Urinary bladder (tissue), 4 donors: Measurements from ENCODE around the gene OR52B6. TPM values are rescaled to one million over a fixed set of nuclear protein-coding genes. Genes with fewer than 3 reads are reported as not detected.

Source experiments
- DNase-seq: peaks from one replicate; pipeline ENCODE4 v3.0.0-alpha.2; 2015; ENCODE audit errors: extremely low spot score
- H3K27ac ChIP-seq: one replicate; pipeline ENCODE4 v1.5.1; 2013; ENCODE audit warnings: low read depth, mild to moderate bottlenecking, moderate library complexity
- H3K36me3 ChIP-seq: one replicate; pipeline ENCODE4 v1.6.1; 2013; ENCODE audit warnings: mild to moderate bottlenecking, moderate library complexity; ENCODE audit not compliant: insufficient read depth
- H3K4me1 ChIP-seq: one replicate; pipeline ENCODE4 v1.6.1; 2013; ENCODE audit warnings: mild to moderate bottlenecking, moderate library complexity; ENCODE audit not compliant: insufficient read depth
- H3K4me3 ChIP-seq: one replicate; pipeline ENCODE4 v1.5.1; 2013; ENCODE audit warnings: low read depth, low read length
- WGBS: extraction: QIAGEN DNeasy Blood & Tissue Kit; methylation state at CpG from one replicate; pipeline ENCODE4 v1.1.7; 2013; 5-methylcytosine and 5-hydroxymethylcytosine counted together
- polyA plus RNA-seq: library from polyadenylated mRNA; stranded (reverse); fragments of 200-250 nt; gene quantifications from one replicate; pipeline ENCODE4 v1.2.3, GENCODE V29; 2013
- total RNA-seq: library from RNA; depleted of rRNA; stranded (reverse); fragments of >200 nt; gene quantifications from one replicate; pipeline ENCODE4 v1.2.3, GENCODE V29; 2014
- donor health status: healthy with polysubstance abuse.
- donor health status: healthy.

The OR52B6 gene, protein sequence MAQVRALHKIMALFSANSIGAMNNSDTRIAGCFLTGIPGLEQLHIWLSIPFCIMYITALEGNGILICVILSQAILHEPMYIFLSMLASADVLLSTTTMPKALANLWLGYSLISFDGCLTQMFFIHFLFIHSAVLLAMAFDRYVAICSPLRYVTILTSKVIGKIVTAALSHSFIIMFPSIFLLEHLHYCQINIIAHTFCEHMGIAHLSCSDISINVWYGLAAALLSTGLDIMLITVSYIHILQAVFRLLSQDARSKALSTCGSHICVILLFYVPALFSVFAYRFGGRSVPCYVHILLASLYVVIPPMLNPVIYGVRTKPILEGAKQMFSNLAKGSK
- not detected for total RNA-seq
- not detected for polyA plus RNA-seq

DNA sequence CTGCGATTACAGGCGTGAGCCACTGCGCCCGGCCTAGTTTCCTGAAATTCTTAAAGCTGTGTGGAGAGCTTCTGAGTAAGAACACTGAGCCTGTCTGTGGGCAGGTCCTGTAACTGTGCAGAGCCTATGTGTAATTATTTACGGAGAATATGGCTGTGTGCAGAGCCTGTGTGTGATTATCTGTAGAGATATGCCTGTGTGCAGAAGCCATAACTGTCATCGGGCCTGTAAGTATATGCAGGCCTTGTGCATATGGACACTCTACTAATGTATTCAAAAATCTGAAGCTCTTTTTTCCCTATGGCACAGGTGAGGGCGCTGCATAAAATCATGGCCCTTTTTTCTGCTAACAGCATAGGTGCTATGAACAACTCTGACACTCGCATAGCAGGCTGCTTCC lies at the start of gene OR52B6:
Gene OR52B6, plus strand, starts transcription at position 301 of the 400 bp plus-strand sequence. Its CDS starts 0 bp downstream, at position 301.
- H3K27ac ChIP-seq = no peak within 1 kb of the TSS
- H3K4me1 ChIP-seq = no peaks in the 10 kb centered on the region
- no peak within 1 kb of the TSS for H3K4me3 ChIP-seq
- 87% methylated on average over 8 of the region's 8 CpGs for WGBS
- no peaks in the 10 kb centered on the region for H3K36me3 ChIP-seq
- DNase-seq = no peak

DNA sequence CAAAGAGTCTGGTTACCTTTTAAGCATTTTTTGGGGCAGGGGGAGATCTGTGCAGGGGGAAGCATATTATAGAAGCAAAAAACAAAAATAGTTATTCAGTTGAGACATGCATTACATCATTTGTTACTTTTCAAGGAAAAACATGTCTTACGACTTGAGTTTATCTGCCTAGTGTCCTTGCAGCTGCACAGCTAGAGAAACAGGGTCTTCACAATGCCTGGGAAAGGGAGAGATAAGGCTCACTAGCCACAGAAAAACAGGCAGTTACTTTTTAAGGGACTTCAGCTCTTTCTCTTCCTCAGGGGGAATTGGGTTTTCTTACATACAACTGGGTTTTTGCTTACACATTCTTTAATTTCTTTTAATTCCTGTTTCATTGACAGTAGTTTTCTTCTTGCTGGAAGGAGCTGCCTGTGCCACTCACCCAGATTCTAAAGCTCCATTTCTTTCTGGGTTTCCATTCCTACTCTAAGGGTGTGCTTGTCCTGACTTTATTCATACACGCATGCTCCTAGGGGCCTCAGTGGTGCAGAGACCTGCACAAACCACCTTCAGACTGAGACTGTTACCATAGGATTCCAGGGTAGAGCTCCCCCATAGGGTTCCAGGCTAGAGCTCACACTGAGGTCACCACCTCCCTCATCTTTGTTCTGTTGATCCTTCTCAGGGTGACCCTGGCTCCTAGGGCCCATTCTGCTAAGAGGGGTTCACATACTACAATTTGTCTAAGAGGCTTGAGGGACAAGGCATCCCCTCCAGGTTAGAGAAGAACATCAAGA lies 49.4 kb upstream of the OR52B6 start:
- no peak for DNase-seq
- Histone ChIP-seq H3K27ac (no peak overlapping the region), H3K4me1 (no peaks in the 10 kb centered on the region), H3K4me3 (no peak overlapping the region), H3K36me3 (no peaks in the 10 kb centered on the region)
- WGBS = 64% methylated on average over 2 of the region's 2 CpGs

DNA sequence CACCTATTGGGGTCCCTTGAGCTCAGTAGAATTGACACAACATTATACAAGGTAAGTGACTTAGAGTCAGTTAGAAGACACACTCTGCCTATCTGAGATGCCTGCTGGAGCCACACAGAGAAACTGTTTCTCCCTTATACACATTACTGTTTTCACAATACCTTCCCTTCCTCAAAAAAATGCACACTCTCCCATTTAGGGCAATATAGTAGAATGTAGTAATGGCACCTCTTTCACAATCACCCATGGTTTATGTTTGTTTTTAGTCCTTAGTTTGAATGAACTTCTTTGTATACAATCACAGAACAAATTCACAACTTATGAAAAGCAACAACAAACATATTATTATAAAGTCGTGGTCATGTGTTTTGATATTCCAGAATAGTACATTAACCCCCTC lies 46.6 kb upstream of the OR52B6 start:
- H3K36me3 ChIP-seq = no peaks in the 10 kb centered on the region
- 77% methylated on average over 1 of the region's 1 CpG for WGBS
- DNase-seq = no peak
- H3K27ac ChIP-seq = no peak overlapping the region
- no peak overlapping the region for H3K4me3 ChIP-seq
- no peaks in the 10 kb centered on the region for H3K4me1 ChIP-seq

DNA sequence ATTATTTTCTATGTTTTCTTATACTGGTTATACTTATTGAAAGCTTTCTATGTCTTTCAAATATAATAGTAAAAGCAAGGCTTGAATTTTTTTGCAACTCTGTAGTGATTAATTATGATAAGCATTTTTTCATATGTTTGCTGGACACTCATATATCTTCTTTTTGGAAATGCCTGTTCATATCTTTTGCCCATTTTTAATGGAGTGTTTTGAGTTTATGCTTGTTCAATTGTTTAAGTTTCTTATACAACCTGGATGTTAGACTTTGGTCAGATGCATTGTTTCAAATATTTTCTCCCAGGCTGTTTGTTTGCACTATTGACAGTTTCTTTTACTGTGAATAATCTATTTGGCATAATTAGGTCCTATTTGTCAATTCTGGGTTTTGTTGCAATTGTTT lies 44.2 kb upstream of the OR52B6 start:
- Histone ChIP-seq H3K4me3 (no peak overlapping the region), H3K36me3 (no peaks in the 10 kb centered on the region), H3K27ac (no peak overlapping the region), H3K4me1 (no peaks in the 10 kb centered on the region)
- no peak for DNase-seq

DNA sequence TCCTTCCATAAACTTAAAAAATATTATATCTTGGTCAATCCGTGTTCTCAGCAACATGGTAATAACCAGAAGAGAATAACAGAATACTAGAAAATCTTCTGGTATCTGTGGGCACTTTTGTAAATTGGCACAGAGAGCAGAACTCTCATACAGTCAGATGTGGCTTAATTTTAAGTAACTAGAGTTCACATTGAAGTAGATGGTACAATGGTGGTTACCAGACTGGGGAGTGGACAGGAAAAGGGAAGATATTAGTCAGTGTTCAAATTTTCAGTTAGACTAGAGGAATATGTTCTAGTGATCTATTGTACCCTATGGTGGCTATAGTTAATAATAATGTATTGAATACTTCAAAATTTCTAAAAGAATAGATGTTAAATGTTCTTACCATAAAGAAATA lies 39.2 kb upstream of the OR52B6 start:
- no peak for DNase-seq
- no peaks in the 10 kb centered on the region for H3K4me1 ChIP-seq
- no peak overlapping the region for H3K4me3 ChIP-seq
- no peaks in the 10 kb centered on the region for H3K36me3 ChIP-seq
- 16% methylated on average over 1 of the region's 1 CpG for WGBS
- H3K27ac ChIP-seq = no peak overlapping the region

DNA sequence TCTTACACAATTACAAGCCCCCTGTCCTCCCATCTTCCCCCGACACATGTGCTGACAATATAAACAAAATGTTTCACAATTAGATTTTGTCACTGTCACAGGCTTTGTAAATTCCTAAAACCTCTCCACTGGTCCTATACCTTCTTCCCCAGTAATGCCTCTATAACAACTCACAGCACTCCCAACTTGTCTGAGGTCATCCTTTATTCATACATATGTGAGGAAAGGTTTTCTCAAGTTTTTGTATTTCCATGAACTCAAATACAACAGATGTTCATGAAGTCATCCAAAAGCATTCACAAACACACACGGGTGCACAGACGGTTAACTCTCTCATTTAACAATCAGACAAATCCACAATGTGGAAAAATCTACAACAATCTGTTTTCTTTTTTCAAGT lies 34.2 kb upstream of the OR52B6 start:
- H3K27ac ChIP-seq = no peak overlapping the region
- no peak for DNase-seq
- no peaks in the 10 kb centered on the region for H3K4me1 ChIP-seq
- H3K4me3 ChIP-seq = no peak overlapping the region
- 78% methylated on average over 3 of the region's 3 CpGs for WGBS
- no peaks in the 10 kb centered on the region for H3K36me3 ChIP-seq

DNA sequence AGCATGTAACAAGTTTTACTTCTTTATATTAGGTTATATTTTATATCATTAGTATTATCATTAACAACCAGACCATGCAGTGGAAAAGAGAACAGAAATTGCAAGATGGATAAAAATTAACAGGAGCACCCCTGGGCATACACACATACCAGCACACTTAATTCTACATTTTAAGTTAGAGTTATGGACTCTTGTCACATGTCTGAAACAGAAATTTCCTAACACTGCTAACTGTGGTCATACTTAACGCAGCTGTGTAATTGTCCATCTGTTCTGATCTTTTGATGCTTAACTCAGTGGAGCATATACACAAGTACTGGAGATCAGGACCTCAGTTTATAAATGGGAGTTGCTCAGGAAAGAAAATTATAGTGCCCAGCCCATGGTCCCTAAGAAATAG lies 32.7 kb upstream of the OR52B6 start:
- DNase-seq = no peak
- Histone ChIP-seq H3K27ac (no peak overlapping the region), H3K36me3 (no peaks in the 10 kb centered on the region), H3K4me1 (no peaks in the 10 kb centered on the region), H3K4me3 (no peak overlapping the region)
- 95% methylated on average over 1 of the region's 1 CpG for WGBS

DNA sequence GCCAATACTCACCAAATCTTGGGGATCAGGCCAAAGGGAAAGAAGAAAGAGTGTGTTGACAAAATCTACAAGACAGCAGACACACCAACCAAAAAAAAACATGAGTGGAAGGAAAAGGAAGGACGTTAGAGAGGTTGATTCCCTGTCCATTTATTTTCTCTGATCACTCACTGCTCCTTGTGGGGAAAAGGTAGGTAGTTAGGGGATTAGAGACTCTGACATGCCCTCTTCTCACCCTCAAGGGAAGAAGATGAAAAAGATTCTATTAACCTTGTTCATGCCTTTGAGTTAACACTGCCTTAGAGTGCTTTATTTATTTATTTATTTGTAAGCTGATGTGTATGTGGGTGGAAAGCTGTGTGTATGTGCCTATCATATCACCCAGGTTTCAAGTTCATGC lies 32.2 kb upstream of the OR52B6 start, which contains the start of gene OR52H1:
Gene OR52H1, minus strand, starts transcription at position 101 of the 400 bp plus-strand sequence. CDS start 3,035 bp downstream, outside the sequence.
- no peak for DNase-seq
- H3K4me1 ChIP-seq = no peaks in the 10 kb centered on the region
- H3K36me3 ChIP-seq = no peaks in the 10 kb centered on the region
- H3K27ac ChIP-seq = no peak within 1 kb of the TSS
- H3K4me3 ChIP-seq = no peak within 1 kb of the TSS
- WGBS = 48% methylated on average over 1 of the region's 1 CpG

DNA sequence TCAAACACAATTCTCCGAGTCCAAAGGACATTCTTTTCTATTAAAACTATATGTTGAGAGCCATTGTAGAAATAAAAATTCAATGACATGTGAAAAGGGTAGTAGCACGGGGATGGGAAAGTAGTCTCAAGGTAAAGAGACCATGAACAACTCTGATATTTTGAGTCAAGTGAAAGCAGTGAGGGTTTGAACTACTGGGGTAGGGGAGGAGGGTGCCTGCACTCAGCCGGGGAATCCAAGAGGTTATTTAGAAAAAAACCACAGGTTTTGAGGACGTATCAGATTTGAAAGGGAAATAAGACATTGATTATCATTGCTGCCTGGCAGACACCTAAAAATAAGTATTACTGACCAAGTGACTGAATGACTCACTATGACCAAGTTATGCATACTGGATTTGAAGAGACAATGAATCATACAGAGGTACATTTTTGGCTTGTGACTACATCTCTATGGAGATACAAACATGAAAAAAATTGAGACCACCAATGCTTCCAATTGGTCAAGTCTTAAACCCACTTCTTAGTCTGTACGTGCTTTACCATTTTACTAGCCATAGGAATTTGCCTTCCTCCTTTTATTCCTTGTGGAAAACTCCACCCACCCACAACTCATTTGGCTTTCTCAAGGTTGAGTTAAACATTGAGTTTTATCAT lies 30.1 kb upstream of the OR52B6 start:
- H3K4me1 ChIP-seq = no peaks in the 10 kb centered on the region
- DNase-seq = no peak
- H3K36me3 ChIP-seq = no peaks in the 10 kb centered on the region
- no peak overlapping the region for H3K27ac ChIP-seq
- 62% methylated on average over 5 of the region's 5 CpGs for WGBS
- no peak overlapping the region for H3K4me3 ChIP-seq

DNA sequence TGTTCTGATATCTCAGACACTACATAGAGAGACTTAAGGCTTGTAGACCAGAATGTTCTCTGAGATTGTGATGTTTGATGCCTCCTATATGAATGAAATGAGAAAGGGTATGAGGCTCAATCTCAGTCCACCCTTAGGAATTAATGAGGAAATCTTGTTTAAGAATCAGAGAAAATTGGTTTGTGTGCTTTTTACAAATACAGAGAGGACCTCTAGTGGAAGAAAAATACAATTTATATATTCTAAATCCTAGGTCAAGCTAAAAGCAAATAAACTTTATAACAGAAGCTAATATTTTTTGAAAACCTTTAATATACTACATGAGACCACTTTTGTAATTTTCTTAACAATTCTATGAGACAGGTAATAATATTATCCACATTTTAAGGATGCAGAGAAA lies 27.3 kb upstream of the OR52B6 start:
- no peak overlapping the region for H3K27ac ChIP-seq
- no peaks in the 10 kb centered on the region for H3K36me3 ChIP-seq
- H3K4me1 ChIP-seq = no peaks in the 10 kb centered on the region
- DNase-seq = no peak
- no peak overlapping the region for H3K4me3 ChIP-seq

DNA sequence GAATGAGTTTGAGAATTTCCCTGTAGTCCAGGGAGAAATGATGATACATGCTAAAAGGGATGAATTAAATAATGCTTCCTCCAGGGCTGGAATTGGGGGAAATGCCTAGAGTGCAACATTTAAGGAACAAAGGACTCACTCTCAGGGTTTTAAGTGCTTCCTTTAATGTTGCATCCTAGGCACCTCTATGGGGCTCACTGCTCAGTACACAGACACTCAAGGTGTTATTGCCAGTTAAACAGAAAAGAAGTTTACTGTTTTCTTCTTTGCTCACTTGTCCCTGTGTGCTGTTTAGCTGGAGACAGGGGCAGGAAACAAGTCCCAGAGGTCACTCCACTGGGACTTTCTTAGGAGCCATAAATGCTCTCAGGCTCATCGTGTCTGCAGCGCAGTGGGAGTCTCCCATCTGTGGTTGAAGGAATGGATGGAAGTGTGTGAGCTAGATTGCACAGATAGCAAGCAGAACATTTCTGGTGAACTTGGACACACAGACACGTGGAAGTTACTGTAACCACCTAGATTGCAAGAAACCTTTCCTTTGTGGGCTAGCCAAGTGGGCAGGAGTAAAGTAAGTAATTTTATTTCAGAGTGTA lies 24.0 kb upstream of the OR52B6 start:
- Histone ChIP-seq H3K4me3 (no peak overlapping the region), H3K4me1 (no peaks in the 10 kb centered on the region), H3K27ac (no peak overlapping the region), H3K36me3 (no peaks in the 10 kb centered on the region)
- no peak for DNase-seq
- 35% methylated on average over 3 of the region's 3 CpGs for whole genome bisulfite sequencing

DNA sequence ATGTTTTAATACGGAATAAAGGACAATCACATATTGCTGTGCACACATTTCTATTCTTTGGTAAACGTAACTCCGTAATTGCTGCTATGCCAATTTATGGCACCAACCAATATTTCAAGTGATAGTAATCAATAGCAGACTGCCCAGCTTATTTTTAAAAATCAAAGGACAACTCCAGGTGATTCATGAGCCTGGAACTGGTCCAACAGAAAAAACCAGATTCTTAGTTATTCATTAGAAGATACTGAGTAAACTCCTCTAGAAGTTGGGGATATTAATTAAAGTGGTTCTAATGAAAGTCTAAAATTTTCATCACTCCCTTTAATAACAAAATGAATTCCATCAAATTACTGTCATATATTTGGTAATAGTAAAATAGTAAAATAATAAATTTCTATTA lies 22.9 kb upstream of the OR52B6 start:
- Histone ChIP-seq H3K4me1 (no peaks in the 10 kb centered on the region), H3K27ac (no peak overlapping the region), H3K4me3 (no peak overlapping the region), H3K36me3 (no peaks in the 10 kb centered on the region)
- 32% methylated on average over 3 of the region's 3 CpGs for WGBS
- DNase-seq = no peak

DNA sequence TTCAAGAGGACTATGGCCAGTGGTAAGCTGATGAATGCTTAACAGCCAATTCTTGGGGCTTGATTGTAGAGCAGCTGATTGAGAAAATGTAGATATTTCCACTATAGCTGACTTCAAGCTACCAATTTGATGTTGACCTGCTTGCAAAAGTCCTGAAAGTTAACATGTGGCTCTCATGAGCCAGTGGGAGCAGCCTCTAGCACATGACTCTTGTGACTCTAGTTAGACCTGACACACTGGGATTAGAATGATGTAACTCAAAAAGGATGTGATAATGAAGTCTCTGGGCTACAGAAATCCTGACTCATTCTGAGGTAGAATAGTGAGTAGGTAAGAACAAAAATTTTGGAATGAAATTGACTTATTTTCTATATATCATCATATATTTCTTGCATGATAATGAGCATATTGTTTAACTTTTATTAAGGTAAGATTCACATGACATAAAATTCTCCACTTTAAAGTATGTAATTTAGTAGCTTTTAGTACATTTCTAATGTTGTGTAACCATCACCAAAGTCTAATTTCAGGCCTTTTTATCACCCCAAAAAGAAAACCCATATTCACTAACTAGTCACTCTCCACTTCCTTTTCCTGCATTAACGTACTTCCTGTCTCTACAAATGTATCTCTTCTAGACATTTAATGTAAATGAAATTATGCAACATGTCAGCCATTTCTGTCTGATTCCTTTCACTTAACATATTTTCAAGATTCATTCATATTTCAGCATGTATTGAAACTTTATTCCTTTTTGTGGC lies 16.2 kb upstream of the OR52B6 start:
- no peaks in the 10 kb centered on the region for H3K4me1 ChIP-seq
- no peak for DNase-seq
- 76% methylated on average over 1 of the region's 1 CpG for WGBS
- no peak overlapping the region for H3K4me3 ChIP-seq
- H3K36me3 ChIP-seq = no peaks in the 10 kb centered on the region
- H3K27ac ChIP-seq = no peak overlapping the region
